HEK293T (cell line): ENCODE results near the gene OR1K1.
"Not testable (repeated sequence)": the region's sequence is repeated elsewhere in the genome, so short reads cannot be mapped to it uniquely, and the experiment has no call there.

Experiments
- ARNT ChIP-seq: fragments of 450-650 bp; IDR thresholded peaks from 2 replicates; pipeline ENCODE4 v1.6.1; 2017; ENCODE audit warnings: mild to moderate bottlenecking
- BHLHE40 ChIP-seq: fragments of 450-650 bp; IDR thresholded peaks from 2 replicates; pipeline ENCODE4 v1.6.1; 2016; ENCODE audit warnings: mild to moderate bottlenecking, moderate library complexity, borderline replicate concordance
- CTBP1 ChIP-seq: fragments of 450-650 bp; IDR thresholded peaks from 2 replicates; pipeline ENCODE4 v1.6.1; 2016; ENCODE audit warnings: borderline replicate concordance
- ELF4 ChIP-seq: fragments of 450-650 bp; IDR thresholded peaks from 2 replicates; pipeline ENCODE4 v1.6.1; 2017; ENCODE audit warnings: antibody characterized with exemption
- FOXA1 ChIP-seq: fragments of 450-650 bp; IDR thresholded peaks from 2 replicates; pipeline ENCODE4 v1.6.1; 2016; ENCODE audit warnings: mild to moderate bottlenecking
- FOXK2 ChIP-seq: fragments of 450-650 bp; IDR thresholded peaks from 2 replicates; pipeline ENCODE4 v1.6.1; 2016; ENCODE audit warnings: mild to moderate bottlenecking
- FOXM1 ChIP-seq: fragments of 450-650 bp; IDR thresholded peaks from 2 replicates; pipeline ENCODE4 v1.6.1; 2017; ENCODE audit warnings: mild to moderate bottlenecking, borderline replicate concordance
- HDGF ChIP-seq: fragments of 450-650 bp; IDR thresholded peaks from 2 replicates; pipeline ENCODE4 v1.6.1; 2017; ENCODE audit warnings: antibody characterized with exemption, borderline replicate concordance
- L3MBTL2 ChIP-seq: fragments of 450-650 bp; conservative IDR thresholded peaks from 2 replicates; pipeline ENCODE4 v1.6.1; 2016; ENCODE audit warnings: mild to moderate bottlenecking
- LEF1 ChIP-seq: fragments of 450-650 bp; IDR thresholded peaks from 2 replicates; pipeline ENCODE4 v1.6.1; 2017; ENCODE audit warnings: mild to moderate bottlenecking, borderline replicate concordance
- NFRKB ChIP-seq: fragments of 450-650 bp; IDR thresholded peaks from 2 replicates; pipeline ENCODE4 v1.6.1; 2016; ENCODE audit warnings: mild to moderate bottlenecking, moderate library complexity
- SP1 ChIP-seq: fragments of 450-650 bp; IDR thresholded peaks from 2 replicates; pipeline ENCODE4 v1.6.1; 2017
- SUZ12 ChIP-seq: fragments of 450-650 bp; IDR thresholded peaks from 2 replicates; pipeline ENCODE4 v1.6.1; 2016; ENCODE audit warnings: mild to moderate bottlenecking
- ZNF384 ChIP-seq: fragments of 450-650 bp; IDR thresholded peaks from 2 replicates; pipeline ENCODE4 v1.6.1; 2016

DNA sequence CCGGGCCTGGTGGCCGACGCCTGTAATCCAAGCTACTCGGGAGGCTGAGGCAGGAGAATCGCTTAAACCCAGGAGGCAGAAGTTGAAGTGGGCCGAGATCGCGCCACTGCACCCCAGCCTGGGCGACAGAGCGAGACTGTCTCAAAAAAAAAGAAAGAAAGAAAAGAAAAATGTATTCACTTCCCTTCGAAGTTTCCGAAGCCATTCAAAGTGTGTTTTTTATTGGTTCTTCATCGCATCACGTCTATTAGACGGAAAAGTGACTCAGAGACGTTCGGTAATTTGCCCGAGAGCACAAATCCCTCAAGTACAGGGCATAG, 29.0 kb downstream of the OR1K1 start:
- TF ChIP-seq FOXM1, NFRKB, LEF1, L3MBTL2, SUZ12, ARNT, ZNF384, BHLHE40, SP1, FOXK2, FOXA1, CTBP1, HDGF, ELF4: not testable (repeated sequence)
